ENCODE measurements around the gene HMX2.
A peak's percentile ranks its signal among the peaks of the same experiment; 100 is the strongest.

HMX2 gene

GRCh38 chr10:123144697-123145541, 3.0 kb upstream of the HMX2 start:
- Mint-ChIP-seq H3K27me3 (peaks cover 54% of the 10 kb centered on the region), H3K4me3 (peak overlapping the region; percentile 76), H3K4me1 (ENCODE audit: low read depth) (peaks cover 59% of the 10 kb centered on the region), H3K9me3 (ENCODE audit: low read depth) (no peaks in the 10 kb centered on the region), H3K27ac (no peak overlapping the region), H3K36me3 (no peaks in the 10 kb centered on the region)

- H3K9me3 Mint-ChIP-seq (ENCODE audit: low read depth), result no peaks in the 10 kb centered on the region
- peaks cover 60% of the 10 kb centered on the region for H3K4me1 Mint-ChIP-seq (ENCODE audit: low read depth)
- peaks cover 52% of the 10 kb centered on the region for H3K27me3 Mint-ChIP-seq
- no peaks in the 10 kb centered on the region for H3K36me3 Mint-ChIP-seq
- H3K4me3 Mint-ChIP-seq, result peak overlapping the region; percentile 76
- peak overlapping the region; percentile 70 for H3K27ac Mint-ChIP-seq
These were observed 2.4 kb upstream of the HMX2 start for GRCh38 chr10:123145542-123146012.

GRCh38 chr10:123146013-123146893, 1.7 kb upstream of the HMX2 start:
- peaks cover 46% of the 10 kb centered on the region for H3K27me3 Mint-ChIP-seq
- H3K4me3 Mint-ChIP-seq, result peak overlapping the region; percentile 76
- H3K27ac Mint-ChIP-seq, result no peak overlapping the region
- H3K4me1 Mint-ChIP-seq (ENCODE audit: low read depth), result peaks cover 64% of the 10 kb centered on the region
- H3K36me3 Mint-ChIP-seq, result no peaks in the 10 kb centered on the region
- no peaks in the 10 kb centered on the region for H3K9me3 Mint-ChIP-seq (ENCODE audit: low read depth)

- Mint-ChIP-seq H3K36me3 (no peaks in the 10 kb centered on the region), H3K27me3 (peaks cover 43% of the 10 kb centered on the region), H3K27ac (no peak overlapping the region), H3K9me3 (ENCODE audit: low read depth) (no peaks in the 10 kb centered on the region), H3K4me3 (peak overlapping the region; percentile 62), H3K4me1 (ENCODE audit: low read depth) (peaks cover 70% of the 10 kb centered on the region)
These were observed 872 bp upstream of the HMX2 start for GRCh38 chr10:123146894-123147634.

- Mint-ChIP-seq H3K27me3 (peaks cover 37% of the 10 kb centered on the region), H3K27ac (peak overlapping the region; percentile 81), H3K4me3 (peak overlapping the region; percentile 80), H3K36me3 (no peaks in the 10 kb centered on the region), H3K9me3 (ENCODE audit: low read depth) (no peaks in the 10 kb centered on the region), H3K4me1 (ENCODE audit: low read depth) (peaks cover 61% of the 10 kb centered on the region)
These were observed 652 bp downstream of the HMX2 start for GRCh38 chr10:123148414-123149161.

- H3K4me1 Mint-ChIP-seq (ENCODE audit: low read depth), result peaks cover 60% of the 10 kb centered on the region
These were observed 1.2 kb downstream of the HMX2 start for GRCh38 chr10:123149162-123149567.

GRCh38 chr10:123149568-123150270, 1.8 kb downstream of the HMX2 start:
- Mint-ChIP-seq H3K27me3 (peaks cover 28% of the 10 kb centered on the region), H3K36me3 (no peaks in the 10 kb centered on the region), H3K4me3 (peak overlapping the region; percentile 83), H3K27ac (no peak overlapping the region), H3K4me1 (ENCODE audit: low read depth) (peaks cover 54% of the 10 kb centered on the region), H3K9me3 (ENCODE audit: low read depth) (no peaks in the 10 kb centered on the region)

More at GRCh38 chr10:123149162-123149567, 1.2 kb downstream of the HMX2 start:
- H3K27ac Mint-ChIP-seq, result peak overlapping the region; percentile 81
- peak overlapping the region; percentile 80 for H3K4me3 Mint-ChIP-seq
- no peaks in the 10 kb centered on the region for H3K9me3 Mint-ChIP-seq (ENCODE audit: low read depth)
- H3K36me3 Mint-ChIP-seq, result no peaks in the 10 kb centered on the region
- peaks cover 33% of the 10 kb centered on the region for H3K27me3 Mint-ChIP-seq

- no peak overlapping the region for H3K27ac Mint-ChIP-seq
These were observed 2.5 kb downstream of the HMX2 start for GRCh38 chr10:123150271-123150985.

GRCh38 chr10:123150986-123151736, 3.2 kb downstream of the HMX2 start:
- Mint-ChIP-seq H3K4me1 (ENCODE audit: low read depth) (peaks cover 52% of the 10 kb centered on the region), H3K4me3 (peak overlapping the region; percentile 83), H3K9me3 (ENCODE audit: low read depth) (no peaks in the 10 kb centered on the region), H3K36me3 (peaks cover 2% of the 10 kb centered on the region), H3K27ac (no peak overlapping the region), H3K27me3 (peaks cover 17% of the 10 kb centered on the region)

More at GRCh38 chr10:123150271-123150985, 2.5 kb downstream of the HMX2 start:
- Mint-ChIP-seq H3K9me3 (ENCODE audit: low read depth) (no peaks in the 10 kb centered on the region), H3K4me3 (peak overlapping the region; percentile 83), H3K36me3 (no peaks in the 10 kb centered on the region), H3K4me1 (ENCODE audit: low read depth) (peaks cover 51% of the 10 kb centered on the region), H3K27me3 (peaks cover 21% of the 10 kb centered on the region)

GRCh38 chr10:123151737-123152135, 3.8 kb downstream of the HMX2 start:
- peak overlapping the region; percentile 83 for H3K4me3 Mint-ChIP-seq
- H3K36me3 Mint-ChIP-seq, result peaks cover 5% of the 10 kb centered on the region
- H3K4me1 Mint-ChIP-seq (ENCODE audit: low read depth), result peaks cover 51% of the 10 kb centered on the region
- H3K27me3 Mint-ChIP-seq, result peaks cover 16% of the 10 kb centered on the region
- H3K9me3 Mint-ChIP-seq (ENCODE audit: low read depth), result no peaks in the 10 kb centered on the region
- no peak overlapping the region for H3K27ac Mint-ChIP-seq

- peak overlapping the region; percentile 99 for H3K27ac Mint-ChIP-seq
- peak overlapping the region; percentile 100 for H3K4me3 Mint-ChIP-seq
- no peaks in the 10 kb centered on the region for H3K9me3 Mint-ChIP-seq (ENCODE audit: low read depth)
- peaks cover 17% of the 10 kb centered on the region for H3K36me3 Mint-ChIP-seq
- peaks cover 9% of the 10 kb centered on the region for H3K27me3 Mint-ChIP-seq
- peaks cover 62% of the 10 kb centered on the region for H3K4me1 Mint-ChIP-seq (ENCODE audit: low read depth)
These were observed 5.7 kb downstream of the HMX2 start for GRCh38 chr10:123153486-123154091.

GRCh38 chr10:123154092-123154710, 6.3 kb downstream of the HMX2 start, which contains the start of gene BUB3:
TSS of gene BUB3 (plus strand) at chr10:123154402. CDS start at chr10:123154918, 516 bp downstream.
- Mint-ChIP-seq H3K4me3 (peak within 1 kb of the TSS; percentile 100), H3K27ac (peak within 1 kb of the TSS; percentile 99), H3K4me1 (ENCODE audit: low read depth) (peaks cover 63% of the 10 kb centered on the region), H3K9me3 (ENCODE audit: low read depth) (no peaks in the 10 kb centered on the region), H3K27me3 (peaks cover 4% of the 10 kb centered on the region), H3K36me3 (peaks cover 18% of the 10 kb centered on the region)
